Measurements from ENCODE around the gene FETUB. TPM values are rescaled to one million over a fixed set of nuclear protein-coding genes. Genes with fewer than 3 reads are reported as not detected.

Gene FETUB
- total and polyA plus RNA-seq, 2 donors (not counting 3 experiments of a cell fraction or from before 2014, with no cell fraction given), result not detected

GRCh38 chr3:186590580-186591295 lies 49.5 kb upstream of the FETUB start:
- no peak for FAIRE-seq
- dilution Hi-C loops (cut with MboI; ENCODE audit: extremely low pct_ligation_motif_present, low sequenced_read_pairs), result no loop called here
- no TSS peak for BruUV-seq (replicated peaks)

More at GRCh38 chr3:186590580-186591295, 49.5 kb upstream of the FETUB start:
- no peak overlapping the region for H3K27ac ChIP-seq (ENCODE audit: insufficient read depth, low read depth, low read length)
- H3K9me3 ChIP-seq (replicated peaks; ENCODE audit: control insufficient read depth, insufficient read depth, low read length), result no peaks in the 10 kb centered on the region
- no peaks in the 10 kb centered on the region for H3K4me1 ChIP-seq (ENCODE audit: control insufficient read depth, extremely low read depth, insufficient read depth, low read length)
- H3K9me1 ChIP-seq (replicated peaks; ENCODE audit: control insufficient read depth, extremely low read depth, insufficient read depth, low read length), result no peaks in the 10 kb centered on the region
- intact Hi-C loops (cut with micrococcal nuclease), result no loop called here
- POLR2A ChIA-PET, result no interaction called here
- H4K20me1 ChIP-seq (replicated peaks; ENCODE audit: control insufficient read depth, extremely low read depth, insufficient read depth, low read length), result no peaks in the 10 kb centered on the region
- H2AFZ ChIP-seq (ENCODE audit: low read depth, low read length), result no peak overlapping the region
- CTCF ChIA-PET, result interaction anchor here (1.7 to 2.8 kb wide), 4 partner anchors 24 to 231 kb away, joined by 7 to 17 read pairs (median 10); no protein-coding TSS in a partner anchor
- TF ChIP-seq GATA2 (IDR thresholded peaks at IDR 0.05; ENCODE audit: insufficient read depth, insufficient read length, low read depth, low read length) (no peak), POLR2AphosphoS5 (IDR thresholded peaks at IDR 0.05; ENCODE audit: insufficient read depth, low read depth, low read length) (no peak), JUN (IDR thresholded peaks at IDR 0.05; ENCODE audit: borderline replicate concordance, insufficient read depth, insufficient read length, low read depth) (no peak), POLR2A (IDR thresholded peaks at IDR 0.05; ENCODE audit: low read depth, low read length) (no peak), MYC (IDR thresholded peaks at IDR 0.05; ENCODE audit: low read depth, low read length) (no peak), EZH2 (IDR thresholded peaks at IDR 0.05; ENCODE audit: borderline replicate concordance, low read depth, low read length, severe bottlenecking) (no peak), MAX (IDR thresholded peaks at IDR 0.05; ENCODE audit: insufficient read depth, insufficient read length) (no peak), CTCF (IDR thresholded peaks at IDR 0.05; ENCODE audit: extremely low read depth in 1 of 2, insufficient read depth in 1 of 2, low read depth in 1 of 2, low read length in 2 of 2) (no peak), FOS (IDR thresholded peaks at IDR 0.05; ENCODE audit: borderline replicate concordance, insufficient read depth, low read length) (no peak)
- peaks cover 1 to 2% of the 10 kb centered on the region in 2 experiments for H3K36me3 ChIP-seq (ENCODE audit: control insufficient read depth in 2 of 2, extremely low read depth in 1 of 2, insufficient read depth in 2 of 2, low read length in 2 of 2)
- H3K4me3 ChIP-seq (replicated peaks in 1 of 3; ENCODE audit: insufficient read depth in 1 of 3, low read depth in 1 of 3, low read length in 3 of 3), result no peak overlapping the region
- no peak for DNase-seq (ENCODE audit: low read depth, low spot score)
- H3K9ac ChIP-seq (replicated peaks; ENCODE audit: extremely low read depth, insufficient read depth, low read length), result no peak overlapping the region
- H3K4me2 ChIP-seq (ENCODE audit: insufficient read depth, low read length), result no peak overlapping the region
- H3K79me2 ChIP-seq (ENCODE audit: control insufficient read depth, insufficient read depth, low read length), result no peaks in the 10 kb centered on the region
- no peaks in the 10 kb centered on the region for H3K27me3 ChIP-seq (ENCODE audit: control insufficient read depth in 2 of 2, insufficient read depth in 2 of 2, low read length in 2 of 2)

All from endothelial cell of umbilical vein (primary cell).